ENCODE results near the gene CST7. TPM values are rescaled to one million over a fixed set of nuclear protein-coding genes. Genes with fewer than 3 reads are reported as not detected.

The CST7 gene
- total and polyA plus RNA-seq, 3 donors from 2014 or later = 0.56 to 4.1 TPM; not detected in 1

DNA sequence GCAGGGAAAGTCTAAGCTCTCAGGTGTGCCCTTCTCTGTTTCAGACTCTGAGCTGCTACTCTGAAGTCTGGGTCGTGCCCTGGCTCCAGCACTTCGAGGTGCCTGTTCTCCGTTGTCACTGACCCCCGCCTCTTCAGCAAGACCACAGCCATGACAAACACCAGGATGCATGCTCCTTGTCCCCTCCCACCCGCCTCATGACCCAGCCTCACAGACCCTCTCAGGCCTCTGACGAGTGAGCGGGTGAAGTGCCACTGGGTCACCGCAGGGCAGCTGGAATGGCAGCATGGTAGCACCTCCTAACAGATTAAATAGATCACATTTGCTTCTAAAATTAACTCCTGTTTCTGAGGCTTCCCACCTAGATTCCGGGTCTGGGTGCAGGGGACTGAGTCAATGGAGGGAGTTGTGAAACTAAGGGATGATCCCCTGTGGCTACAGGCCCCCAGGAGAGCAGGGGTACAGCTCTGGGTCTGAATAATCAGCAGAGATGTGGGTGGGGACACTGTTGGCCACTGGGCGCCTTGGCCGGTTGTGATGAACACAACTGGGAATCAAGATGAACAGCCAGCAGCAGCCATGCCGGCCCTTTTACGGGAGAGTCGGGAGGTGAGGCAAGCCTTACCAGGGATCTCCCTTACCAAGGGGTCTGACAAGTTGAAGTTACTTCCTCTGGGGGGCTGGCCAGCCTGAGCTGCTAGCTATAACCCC, 10.7 kb downstream of the CST7 start:
- Histone ChIP-seq H3K27me3 (no peaks in the 10 kb centered on the region), H3K27ac (no peak overlapping the region), H3K4me1 (peaks cover 6% of the 10 kb centered on the region), H3K4me3 (no peak overlapping the region), H3K36me3 (ENCODE audit: low read depth, missing control alignments) (no peaks in the 10 kb centered on the region), H3K9me3 (no peaks in the 10 kb centered on the region)
- DNase-seq = no peak
- WGBS, 2 donors = 82 to 93% methylated on average over 11 to 13 of the region's 14 CpGs
- TF ChIP-seq, protein P1, sequence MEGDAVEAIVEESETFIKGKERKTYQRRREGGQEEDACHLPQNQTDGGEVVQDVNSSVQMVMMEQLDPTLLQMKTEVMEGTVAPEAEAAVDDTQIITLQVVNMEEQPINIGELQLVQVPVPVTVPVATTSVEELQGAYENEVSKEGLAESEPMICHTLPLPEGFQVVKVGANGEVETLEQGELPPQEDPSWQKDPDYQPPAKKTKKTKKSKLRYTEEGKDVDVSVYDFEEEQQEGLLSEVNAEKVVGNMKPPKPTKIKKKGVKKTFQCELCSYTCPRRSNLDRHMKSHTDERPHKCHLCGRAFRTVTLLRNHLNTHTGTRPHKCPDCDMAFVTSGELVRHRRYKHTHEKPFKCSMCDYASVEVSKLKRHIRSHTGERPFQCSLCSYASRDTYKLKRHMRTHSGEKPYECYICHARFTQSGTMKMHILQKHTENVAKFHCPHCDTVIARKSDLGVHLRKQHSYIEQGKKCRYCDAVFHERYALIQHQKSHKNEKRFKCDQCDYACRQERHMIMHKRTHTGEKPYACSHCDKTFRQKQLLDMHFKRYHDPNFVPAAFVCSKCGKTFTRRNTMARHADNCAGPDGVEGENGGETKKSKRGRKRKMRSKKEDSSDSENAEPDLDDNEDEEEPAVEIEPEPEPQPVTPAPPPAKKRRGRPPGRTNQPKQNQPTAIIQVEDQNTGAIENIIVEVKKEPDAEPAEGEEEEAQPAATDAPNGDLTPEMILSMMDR (IDR thresholded peaks at IDR 0.05) = no peak
- no peak for TF ChIP-seq POLR2A (IDR thresholded peaks at IDR 0.05)
- intact Hi-C loops (cut with DNase I; ENCODE audit: low total_unique reads) = no loop called here

DNA sequence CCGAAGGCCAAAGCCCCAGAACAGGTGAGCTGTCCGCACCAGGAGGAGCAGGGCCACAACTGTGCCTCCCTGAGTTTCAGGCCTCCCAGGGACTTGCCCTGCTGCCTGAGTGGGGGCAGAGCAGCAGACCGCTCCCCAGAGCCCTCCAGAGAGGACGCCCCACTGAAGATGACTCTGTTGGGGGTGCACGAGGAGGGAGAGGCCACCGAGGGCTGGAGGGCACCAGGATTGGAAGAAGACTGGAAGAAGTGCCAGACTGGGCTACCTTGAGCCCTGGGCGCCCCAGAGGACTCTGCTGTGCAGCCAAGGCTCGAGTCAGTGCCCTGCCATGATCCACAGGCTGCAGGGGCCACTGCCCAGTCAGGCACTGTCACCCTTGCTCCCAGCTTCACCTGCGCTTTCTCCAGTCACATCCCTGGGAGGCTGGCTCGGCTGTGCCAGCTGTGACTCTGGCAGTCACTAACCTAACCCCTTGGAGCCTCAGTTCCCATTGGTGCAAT, 11.3 kb downstream of the CST7 start:
- H3K27me3 ChIP-seq = no peaks in the 10 kb centered on the region
- H3K4me3 ChIP-seq = no peak overlapping the region
- TF ChIP-seq POLR2A (IDR thresholded peaks at IDR 0.05) = no peak
- TF ChIP-seq, protein P1 (IDR thresholded peaks at IDR 0.05) = no peak
- no peak for DNase-seq
- 77 to 97% methylated on average over 5 to 10 of the region's 10 CpGs for WGBS, 2 donors
- intact Hi-C loops (cut with DNase I; ENCODE audit: low total_unique reads) = no loop called here
- H3K27ac ChIP-seq = no peak overlapping the region
- H3K9me3 ChIP-seq = no peaks in the 10 kb centered on the region
- peaks cover 6% of the 10 kb centered on the region for H3K4me1 ChIP-seq
- H3K36me3 ChIP-seq (ENCODE audit: low read depth, missing control alignments) = no peaks in the 10 kb centered on the region

DNA sequence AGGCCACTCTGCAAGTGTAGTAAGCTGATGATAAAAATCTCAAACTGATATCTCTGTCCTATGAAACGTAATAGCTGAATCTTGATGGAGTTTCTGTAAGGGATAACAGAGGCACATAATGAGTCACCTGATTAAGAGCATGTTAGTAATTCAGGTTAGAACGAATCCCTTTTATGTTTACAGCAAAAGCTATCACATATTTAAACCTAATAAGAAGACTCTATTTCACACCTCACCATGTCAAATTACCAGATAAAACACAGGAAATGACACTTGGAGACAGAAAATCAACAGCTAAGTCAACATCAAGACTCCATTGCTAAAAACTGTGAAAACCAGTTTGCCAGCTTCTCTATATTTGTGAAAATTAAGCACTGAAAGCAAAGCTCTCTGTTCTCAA, 11.8 kb downstream of the CST7 start:
- Histone ChIP-seq H3K27me3 (no peaks in the 10 kb centered on the region), H3K36me3 (ENCODE audit: low read depth, missing control alignments) (no peaks in the 10 kb centered on the region), H3K9me3 (no peaks in the 10 kb centered on the region), H3K4me1 (peaks cover 6% of the 10 kb centered on the region), H3K4me3 (no peak overlapping the region), H3K27ac (no peak overlapping the region)
- WGBS, 2 donors = 87 to 90% methylated on average over 2 of the region's 2 CpGs
- DNase-seq = no peak
- TF ChIP-seq, protein P1 (IDR thresholded peaks at IDR 0.05) = no peak
- no peak for TF ChIP-seq POLR2A (IDR thresholded peaks at IDR 0.05)
- intact Hi-C loops (cut with DNase I; ENCODE audit: low total_unique reads) = no loop called here

DNA sequence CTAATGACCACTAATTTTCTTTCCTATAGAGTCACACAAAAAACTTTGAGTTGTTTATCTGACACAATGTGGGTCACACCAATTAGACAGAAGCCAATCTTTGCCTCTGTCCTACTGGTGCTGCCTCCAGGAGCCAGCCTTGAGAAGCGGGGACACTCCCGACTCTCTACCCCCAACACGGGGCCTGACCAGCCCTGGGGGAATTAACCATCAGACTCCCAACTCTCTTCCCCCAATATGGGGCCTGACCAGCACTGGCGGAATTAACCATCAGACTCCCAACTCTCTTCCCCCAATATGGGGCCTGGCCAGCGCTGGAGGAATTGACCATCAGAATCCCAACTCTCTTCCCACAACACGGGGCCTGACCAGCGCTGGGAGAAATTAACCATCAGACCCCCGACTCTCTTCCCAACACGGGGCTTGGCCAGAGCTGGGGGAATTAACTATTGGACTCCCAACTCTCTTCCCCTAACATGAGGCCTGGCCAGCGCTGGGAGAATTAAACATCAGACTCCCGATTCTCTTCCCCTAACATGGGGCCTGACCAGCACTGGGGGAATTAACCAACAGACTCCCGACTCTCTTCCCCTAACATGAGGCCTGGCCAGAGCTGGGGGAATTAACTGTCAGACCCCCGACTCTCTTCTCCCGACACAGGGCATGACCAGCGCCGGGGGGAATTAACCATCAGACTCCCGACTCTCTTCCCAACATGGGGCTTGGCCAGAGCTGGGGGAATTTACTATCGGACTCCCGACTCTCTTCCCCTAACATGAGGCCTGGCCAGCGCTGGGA, 12.5 kb downstream of the CST7 start:
- TF ChIP-seq, protein P1 (IDR thresholded peaks at IDR 0.05) = no peak
- H3K36me3 ChIP-seq (ENCODE audit: low read depth, missing control alignments) = no peaks in the 10 kb centered on the region
- H3K4me1 ChIP-seq = peaks cover 6% of the 10 kb centered on the region
- 82 to 89% methylated on average over 19 to 20 of the region's 20 CpGs for WGBS, 2 donors
- intact Hi-C loops (cut with DNase I; ENCODE audit: low total_unique reads) = no loop called here
- H3K27me3 ChIP-seq = no peaks in the 10 kb centered on the region
- H3K27ac ChIP-seq = no peak overlapping the region
- no peak overlapping the region for H3K4me3 ChIP-seq
- no peak for DNase-seq
- H3K9me3 ChIP-seq = no peaks in the 10 kb centered on the region

Data from testis (tissue), 3 donors.